Suppressor macrophage treated with lipopolysaccharide for 1 hour (primary cell): ENCODE data around the gene KCTD14.
"Not testable (repeated sequence)": the region's sequence is repeated elsewhere in the genome, so short reads cannot be mapped to it uniquely, and the experiment has no call there.

Experiments
- DNase-seq, 3 donors: peaks; one replicate each; pipeline ENCODE4 v3.0.0-alpha.2; 2020 to 2022

KCTD14 gene

GRCh38 chr11:78045851-78046485 is 22.9 kb upstream of the KCTD14 start:
- DNase-seq = peak; percentile 66 to 90 (median 81)

GRCh38 chr11:78044706-78045105 is 21.6 kb upstream of the KCTD14 start:
- DNase-seq = no peak

- DNase-seq = no peak
Observed at GRCh38 chr11:78041843-78042440, 18.9 kb upstream of the KCTD14 start.

GRCh38 chr11:78041380-78041719 is 18.3 kb upstream of the KCTD14 start:
- not testable (repeated sequence) for DNase-seq

GRCh38 chr11:78040691-78041379 is 17.8 kb upstream of the KCTD14 start:
- DNase-seq = no peak

- DNase-seq = peak; percentile 56 to 72 (median 71)
Observed at GRCh38 chr11:78039919-78040671, 17.0 kb upstream of the KCTD14 start.

GRCh38 chr11:78039391-78039918 is 16.4 kb upstream of the KCTD14 start:
- no peak for DNase-seq

GRCh38 chr11:78038697-78039313 is 15.7 kb upstream of the KCTD14 start:
- no peak for DNase-seq

- DNase-seq = no peak
Observed at GRCh38 chr11:78037825-78038620, 14.9 kb upstream of the KCTD14 start.

GRCh38 chr11:78037056-78037455 is 14.0 kb upstream of the KCTD14 start:
- no peak for DNase-seq

- DNase-seq = no peak
Observed at GRCh38 chr11:78036313-78036712, 13.2 kb upstream of the KCTD14 start.

GRCh38 chr11:78034623-78035022 is 11.5 kb upstream of the KCTD14 start:
- DNase-seq = no peak

- no peak for DNase-seq
Observed at GRCh38 chr11:78033040-78033439, 10.0 kb upstream of the KCTD14 start.

- DNase-seq = no peak
Observed at GRCh38 chr11:78032090-78032489, 9.0 kb upstream of the KCTD14 start.

GRCh38 chr11:78031629-78032028 is 8.6 kb upstream of the KCTD14 start:
- no peak for DNase-seq

- DNase-seq = no peak
Observed at GRCh38 chr11:78030429-78031325, 7.6 kb upstream of the KCTD14 start.

- not testable (repeated sequence) for DNase-seq
Observed at GRCh38 chr11:78028423-78028822, 5.3 kb upstream of the KCTD14 start.

- no peak for DNase-seq
Observed at GRCh38 chr11:78027759-78028158, 4.7 kb upstream of the KCTD14 start.

GRCh38 chr11:78025378-78025777 is 2.3 kb upstream of the KCTD14 start:
- DNase-seq = no peak

- no peak for DNase-seq
Observed at GRCh38 chr11:78023426-78023825, 350 bp upstream of the KCTD14 start.

GRCh38 chr11:78021611-78022010 is 1.5 kb downstream of the KCTD14 start:
- no peak for DNase-seq
